KMS-11 (cell line): Measurements from ENCODE around the gene RCBTB1.

Experiments
- H2AFZ ChIP-seq: fragments of 200-600 bp; sonication (generic); 2 replicates; pipeline ENCODE4 v1.6.1; 2016; ENCODE audit warnings: antibody characterized with exemption, mixed run types, low read depth
- H3K27ac ChIP-seq: fragments of 200-600 bp; sonication (generic); 2 replicates; pipeline ENCODE4 v1.6.1; 2016; ENCODE audit warnings: mild to moderate bottlenecking, mixed run types
- H3K27me3 ChIP-seq: fragments of 200-600 bp; sonication (generic); 2 replicates; pipeline ENCODE4 v1.6.1; 2017; ENCODE audit warnings: mild to moderate bottlenecking, low read depth, mixed run types, moderate library complexity; ENCODE audit not compliant: insufficient read depth
- H3K36me3 ChIP-seq: fragments of 200-600 bp; sonication (generic); 2 replicates; pipeline ENCODE4 v1.6.1; 2017; ENCODE audit warnings: mild to moderate bottlenecking, mixed run types; ENCODE audit not compliant: insufficient read depth
- H3K4me1 ChIP-seq: fragments of 200-600 bp; sonication (generic); 2 replicates; pipeline ENCODE4 v1.6.1; 2016; ENCODE audit warnings: mild to moderate bottlenecking, low read depth, mixed run types; ENCODE audit not compliant: poor library complexity, severe bottlenecking
- H3K4me2 ChIP-seq: fragments of 200-600 bp; sonication (generic); 2 replicates; pipeline ENCODE4 v1.7.0; 2016; ENCODE audit warnings: mild to moderate bottlenecking, mixed run types
- H3K4me3 ChIP-seq: fragments of 200-600 bp; sonication (generic); IDR thresholded peaks from 2 replicates; pipeline ENCODE4 v1.6.1; 2017; ENCODE audit warnings: low read depth, low read length, mixed read lengths; ENCODE audit not compliant: insufficient read depth
- H3K79me2 ChIP-seq: fragments of 200-600 bp; sonication (generic); 2 replicates; pipeline ENCODE4 v1.6.1; 2016; ENCODE audit warnings: low read depth, mixed run types; ENCODE audit not compliant: insufficient read depth
- H3K9ac ChIP-seq: fragments of 200-600 bp; sonication (generic); 2 replicates; pipeline ENCODE4 v1.6.1; 2016; ENCODE audit warnings: mild to moderate bottlenecking, mixed run types
- H4K20me1 ChIP-seq: fragments of 200-600 bp; sonication (generic); 2 replicates; pipeline ENCODE4 v1.6.1; 2016; ENCODE audit warnings: mild to moderate bottlenecking, mixed run types; ENCODE audit not compliant: insufficient read depth
- TF ChIP-seq, protein P1 (sequence below): fragments of 200-600 bp; sonication (generic); conservative IDR thresholded peaks from 2 replicates; pipeline ENCODE4 v1.6.1; 2017; ENCODE audit warnings: low read depth, mild to moderate bottlenecking, antibody characterized with exemption, low read length, moderate library complexity, mixed read lengths

RCBTB1 gene

DNA sequence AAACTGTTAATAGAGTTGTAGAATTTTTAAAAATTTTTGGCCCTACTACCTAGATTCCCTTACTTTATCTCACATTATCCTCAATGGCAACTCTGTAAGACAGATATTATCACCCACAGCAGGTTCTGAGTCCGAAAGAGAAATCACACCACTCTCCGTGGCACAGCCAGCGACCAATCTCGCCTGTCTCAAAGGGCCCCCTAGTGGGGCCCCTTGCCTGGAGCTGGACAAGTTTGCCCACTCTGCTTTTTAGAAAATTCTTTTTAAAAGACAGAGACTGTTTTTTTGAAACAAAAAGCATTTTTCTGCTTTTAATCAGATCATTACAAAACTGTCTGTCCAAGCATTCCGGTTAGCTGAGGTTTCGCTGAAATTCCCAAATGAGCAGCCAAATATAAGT is 67.9 kb downstream of the RCBTB1 start:
- H3K4me3 ChIP-seq, result no peak overlapping the region
- H3K27me3 ChIP-seq, result no peaks in the 10 kb centered on the region
- no peaks in the 10 kb centered on the region for H3K36me3 ChIP-seq
- no peaks in the 10 kb centered on the region for H3K4me1 ChIP-seq
- TF ChIP-seq, protein P1, sequence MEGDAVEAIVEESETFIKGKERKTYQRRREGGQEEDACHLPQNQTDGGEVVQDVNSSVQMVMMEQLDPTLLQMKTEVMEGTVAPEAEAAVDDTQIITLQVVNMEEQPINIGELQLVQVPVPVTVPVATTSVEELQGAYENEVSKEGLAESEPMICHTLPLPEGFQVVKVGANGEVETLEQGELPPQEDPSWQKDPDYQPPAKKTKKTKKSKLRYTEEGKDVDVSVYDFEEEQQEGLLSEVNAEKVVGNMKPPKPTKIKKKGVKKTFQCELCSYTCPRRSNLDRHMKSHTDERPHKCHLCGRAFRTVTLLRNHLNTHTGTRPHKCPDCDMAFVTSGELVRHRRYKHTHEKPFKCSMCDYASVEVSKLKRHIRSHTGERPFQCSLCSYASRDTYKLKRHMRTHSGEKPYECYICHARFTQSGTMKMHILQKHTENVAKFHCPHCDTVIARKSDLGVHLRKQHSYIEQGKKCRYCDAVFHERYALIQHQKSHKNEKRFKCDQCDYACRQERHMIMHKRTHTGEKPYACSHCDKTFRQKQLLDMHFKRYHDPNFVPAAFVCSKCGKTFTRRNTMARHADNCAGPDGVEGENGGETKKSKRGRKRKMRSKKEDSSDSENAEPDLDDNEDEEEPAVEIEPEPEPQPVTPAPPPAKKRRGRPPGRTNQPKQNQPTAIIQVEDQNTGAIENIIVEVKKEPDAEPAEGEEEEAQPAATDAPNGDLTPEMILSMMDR, result no peak
- H3K79me2 ChIP-seq, result no peaks in the 10 kb centered on the region
- H3K9ac ChIP-seq, result no peak overlapping the region
- H2AFZ ChIP-seq, result no peak overlapping the region
- H3K27ac ChIP-seq, result no peak overlapping the region
- H4K20me1 ChIP-seq, result no peaks in the 10 kb centered on the region
- H3K4me2 ChIP-seq, result no peak overlapping the region

DNA sequence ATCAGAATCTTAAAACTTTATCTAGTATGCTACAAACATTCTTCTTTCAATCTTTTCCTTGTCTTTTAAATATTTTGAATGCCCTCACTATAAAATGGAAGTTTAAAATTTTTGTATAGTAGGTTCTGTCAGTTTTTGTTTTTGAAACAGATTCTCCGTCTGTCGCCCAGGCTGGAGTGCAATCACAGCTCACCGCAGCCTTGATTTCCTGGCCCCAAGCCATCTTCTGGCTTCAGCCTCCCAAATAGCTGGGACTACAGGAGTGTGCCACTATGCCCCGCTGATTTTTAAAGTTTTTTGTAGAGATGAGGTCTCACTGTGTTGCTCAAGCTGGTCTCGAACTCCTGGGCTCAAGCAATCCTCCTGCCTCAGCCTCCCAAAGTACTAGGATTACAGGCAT is 68.9 kb downstream of the RCBTB1 start:
- H3K36me3 ChIP-seq, result no peaks in the 10 kb centered on the region
- TF ChIP-seq, protein P1, result no peak
- H3K4me2 ChIP-seq, result no peak overlapping the region
- no peaks in the 10 kb centered on the region for H3K79me2 ChIP-seq
- H3K4me1 ChIP-seq, result no peaks in the 10 kb centered on the region
- no peaks in the 10 kb centered on the region for H4K20me1 ChIP-seq
- H2AFZ ChIP-seq, result no peak overlapping the region
- no peaks in the 10 kb centered on the region for H3K27me3 ChIP-seq
- no peak overlapping the region for H3K27ac ChIP-seq
- no peak overlapping the region for H3K9ac ChIP-seq
- H3K4me3 ChIP-seq, result no peak overlapping the region

DNA sequence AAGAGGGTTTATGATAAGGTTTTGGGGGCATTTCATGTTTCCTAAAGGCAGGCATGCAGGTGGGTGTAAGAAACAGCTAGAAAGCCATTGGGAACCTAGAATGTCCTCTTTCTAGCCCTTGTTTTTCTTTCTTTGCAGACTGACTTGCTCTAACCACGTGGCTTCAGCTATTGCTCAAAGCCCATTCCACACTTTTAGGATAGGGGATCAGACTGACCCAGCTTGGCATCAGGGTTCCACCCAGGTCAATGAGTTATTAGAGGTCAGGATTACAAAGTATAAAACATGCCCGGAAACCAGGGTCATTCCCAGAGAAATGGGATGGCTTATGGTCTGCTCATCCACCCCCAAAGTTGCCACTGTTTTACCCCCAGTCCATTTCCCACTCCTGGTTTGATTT is 72.8 kb downstream of the RCBTB1 start:
- H3K4me1 ChIP-seq, result no peaks in the 10 kb centered on the region
- no peak overlapping the region for H3K9ac ChIP-seq
- no peaks in the 10 kb centered on the region for H4K20me1 ChIP-seq
- no peak overlapping the region for H3K4me3 ChIP-seq
- no peak overlapping the region for H3K27ac ChIP-seq
- H3K27me3 ChIP-seq, result no peaks in the 10 kb centered on the region
- H2AFZ ChIP-seq, result no peak overlapping the region
- no peaks in the 10 kb centered on the region for H3K79me2 ChIP-seq
- no peaks in the 10 kb centered on the region for H3K36me3 ChIP-seq
- TF ChIP-seq, protein P1, result no peak
- no peak overlapping the region for H3K4me2 ChIP-seq

DNA sequence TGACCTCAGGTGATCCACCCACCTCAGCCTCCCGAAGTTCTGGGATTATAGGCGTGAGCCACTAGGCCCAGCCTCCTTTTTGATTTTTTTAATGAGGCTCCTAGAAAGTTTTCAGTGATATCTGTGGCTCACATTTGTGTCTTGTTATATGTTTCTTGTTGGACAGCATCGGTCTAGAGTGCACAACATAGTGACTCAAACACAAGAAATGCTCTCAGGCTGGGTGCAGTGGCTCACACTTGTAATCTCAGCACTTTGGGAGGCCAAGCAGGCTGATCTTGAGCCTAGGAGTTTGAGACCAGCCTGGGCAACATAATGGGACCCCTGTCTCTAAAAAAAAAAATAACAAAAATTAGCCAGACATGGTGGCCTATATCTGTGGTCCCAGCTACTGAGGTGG is 81.4 kb downstream of the RCBTB1 start:
- no peak overlapping the region for H3K4me3 ChIP-seq
- H3K9ac ChIP-seq, result no peak overlapping the region
- H3K79me2 ChIP-seq, result no peaks in the 10 kb centered on the region
- no peak overlapping the region for H3K27ac ChIP-seq
- H2AFZ ChIP-seq, result no peak overlapping the region
- peaks cover 9% of the 10 kb centered on the region for H3K4me1 ChIP-seq
- no peaks in the 10 kb centered on the region for H4K20me1 ChIP-seq
- TF ChIP-seq, protein P1, result no peak
- H3K36me3 ChIP-seq, result no peaks in the 10 kb centered on the region
- H3K4me2 ChIP-seq, result no peak overlapping the region
- H3K27me3 ChIP-seq, result no peaks in the 10 kb centered on the region
